ENCODE measurements around the gene TBX2. TPM values are rescaled to one million over a fixed set of nuclear protein-coding genes. Genes with fewer than 3 reads are reported as not detected.

The TBX2 gene
- total RNA-seq, 4 donors from 2014 or later: 2.3 to 31.4 (median 8.2) TPM

DNA sequence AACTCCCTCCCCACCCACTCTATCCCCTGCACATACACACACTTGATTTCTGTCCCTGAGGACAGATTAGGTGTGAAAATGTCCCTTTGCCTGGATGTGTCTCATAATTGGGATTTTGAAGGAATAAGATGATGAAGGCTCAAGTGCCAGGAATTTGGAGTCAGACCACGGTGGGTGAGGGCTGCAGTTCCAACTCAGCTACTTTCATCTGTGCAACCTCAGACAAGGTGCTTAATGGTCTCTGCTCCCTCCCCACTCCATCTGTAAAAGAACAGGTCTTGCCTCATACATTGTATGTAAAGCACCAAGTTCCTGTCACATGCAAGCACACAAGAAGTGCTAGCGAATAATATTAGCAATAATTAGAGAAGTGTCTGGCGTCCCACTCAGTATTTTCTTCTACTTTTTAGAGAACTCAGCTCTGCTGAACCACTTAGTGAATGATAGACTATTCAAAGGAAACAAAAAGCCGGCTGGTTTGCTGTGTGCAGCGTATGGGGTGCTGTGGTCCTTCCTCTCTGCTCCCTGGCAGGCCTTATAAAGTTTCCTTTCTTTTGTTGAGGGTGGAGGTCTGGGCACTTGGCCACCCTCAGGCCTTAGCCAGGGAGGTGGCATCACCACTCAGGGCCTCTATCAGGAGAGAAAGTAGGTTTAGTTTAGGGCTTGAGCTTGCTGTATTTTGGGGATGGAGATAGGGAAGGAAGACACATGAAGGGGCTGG, 58.9 kb downstream of the TBX2 start:
- Histone ChIP-seq H3K27me3 (peaks cover 0 to 52% of the 10 kb centered on the region in 2 donors), H3K4me3 (no peak overlapping the region), H3K9me3 (no peaks in the 10 kb centered on the region), H3K4me1 (peaks cover 0 to 36% (median 0%) of the 10 kb centered on the region in 4 donors), H3K36me3 (no peaks in the 10 kb centered on the region), H3K27ac (no peak overlapping the region)
- TF ChIP-seq CTCF (IDR thresholded peaks at IDR 0.05): no peak
- TF ChIP-seq POLR2A (IDR thresholded peaks at IDR 0.05): no peak
- no peak for DNase-seq

Other genes starting within 250 kb of the TBX2 start
- gene TBX4, start 52.6 kb downstream of the TBX2 start, total RNA-seq: not detected
- not detected for gene NACA2, start 191.4 kb downstream of the TBX2 start, total RNA-seq